H1 (cell line): ENCODE data around the gene DENND1A. TPM values are rescaled to one million over a fixed set of nuclear protein-coding genes. Genes with fewer than 3 reads are reported as not detected.

Source experiments
- CTCF ChIA-PET: fragments of 300-600 bp; sonication (Branson Sonifier 250); formaldehyde crosslinking; loops from one replicate; lab custom pipeline; 2021; ENCODE audit not compliant: partially characterized antibody; lab: Charles Lee
- POLR2A ChIA-PET: fragments of 300-600 bp; sonication (Branson Sonifier 250); formaldehyde crosslinking; loops from one replicate; lab custom pipeline; 2021; ENCODE audit warnings: inconsistent platforms; ENCODE audit not compliant: partially characterized antibody; lab: Charles Lee
- DNase-seq, 2 experiments: peaks; one replicate each; pipeline versions ENCODE4 v3.0.0 to v3.0.0-alpha.2; 2010 to 2022; ENCODE audit warnings: low spot score in 2 of 2, low read depth in 1 of 2, mixed read lengths in 1 of 2
- FAIRE-seq: peaks from 2 replicates; lab custom pipeline; 2011; peaks lifted over from hg19 to GRCh38; lab: Jason Lieb, UNC
- H2AFZ ChIP-seq: 2 replicates; pipeline ENCODE4 v1.8.1; 2012; ENCODE audit warnings: low read length, inconsistent platforms
- H2AK5ac ChIP-seq: 2 replicates; pipeline ENCODE4 v1.6.1; 2013; ENCODE audit warnings: low read depth, low read length
- H2BK120ac ChIP-seq: replicated peaks from 2 replicates; pipeline ENCODE3; 2013; ENCODE audit warnings: low read depth, low read length, inconsistent platforms
- H2BK12ac ChIP-seq: 2 replicates; pipeline ENCODE4 v1.6.1; 2013; ENCODE audit warnings: low read depth, low read length
- H2BK15ac ChIP-seq: 2 replicates; pipeline ENCODE4 v1.6.1; 2013; ENCODE audit warnings: low read length
- H2BK20ac ChIP-seq: 2 replicates; pipeline ENCODE4 v1.6.1; 2013; ENCODE audit warnings: low read length
- H2BK5ac ChIP-seq: 2 replicates; pipeline ENCODE4 v1.6.1; 2013; ENCODE audit warnings: low read depth, low read length
- H3K14ac ChIP-seq: 2 replicates; pipeline ENCODE4 v1.6.1; 2013; ENCODE audit warnings: inconsistent platforms; ENCODE audit not compliant: insufficient read length
- H3K18ac ChIP-seq: 2 replicates; pipeline ENCODE4 v1.6.1; 2013; ENCODE audit warnings: low read length; ENCODE audit errors: extremely low read depth
- H3K23ac ChIP-seq: 2 replicates; pipeline ENCODE4 v1.6.1; 2013; ENCODE audit warnings: inconsistent platforms; ENCODE audit not compliant: insufficient read length
- H3K23me2 ChIP-seq: 2 replicates; pipeline ENCODE4 v1.6.1; 2013; ENCODE audit warnings: low read depth, low read length
- H3K27ac ChIP-seq: 2 replicates; pipeline ENCODE4 v1.6.1; 2011; ENCODE audit warnings: low read depth, low read length, inconsistent platforms
- H3K27me3 ChIP-seq, 4 experiments: replicated peaks in 1 of 4; 1 replicate in 1 of 4; 2 replicates in 3 of 4; pipeline versions ENCODE4 v1.6.1 to v1.8.1; 2011 to 2013; ENCODE audit warnings: low read length in 3 of 4, mild to moderate bottlenecking in 3 of 4, inconsistent platforms in 2 of 4, mixed read lengths in 2 of 4, moderate library complexity in 1 of 4; ENCODE audit not compliant: control insufficient read depth in 3 of 4, insufficient read depth in 3 of 4; ENCODE audit errors: extremely low read depth in 1 of 4
- H3K36me3 ChIP-seq, 4 experiments: 2 replicates each; pipeline versions ENCODE4 v1.6.1 to v1.8.1; 2011 to 2013; ENCODE audit warnings: mild to moderate bottlenecking in 4 of 4, low read length in 3 of 4, moderate library complexity in 2 of 4, control low read depth in 1 of 4, inconsistent platforms in 1 of 4; ENCODE audit not compliant: insufficient read depth in 4 of 4, control insufficient read depth in 2 of 4
- H3K4ac ChIP-seq: replicated peaks from 2 replicates; pipeline ENCODE3; 2013; ENCODE audit warnings: low read length, low read depth, mixed read lengths, inconsistent platforms; ENCODE audit not compliant: insufficient read length
- H3K4me1 ChIP-seq, 4 experiments: replicated peaks in 1 of 4; 1 replicate in 1 of 4; 2 replicates in 3 of 4; pipeline versions ENCODE4 v1.6.1 to v1.8.1; 2011 to 2013; ENCODE audit warnings: low read length in 3 of 4, inconsistent platforms in 2 of 4, mixed read lengths in 1 of 4; ENCODE audit not compliant: insufficient read depth in 4 of 4, control insufficient read depth in 3 of 4
- H3K4me2 ChIP-seq, 2 experiments: 2 replicates each; pipeline versions ENCODE4 v1.6.1 to v1.8.1; 2011 to 2013; ENCODE audit warnings: low read depth in 2 of 2, low read length in 2 of 2, control low read depth in 1 of 2, inconsistent platforms in 1 of 2, mild to moderate bottlenecking in 1 of 2; ENCODE audit not compliant: insufficient read depth in 1 of 2
- H3K4me3 ChIP-seq, 4 experiments: fragments of 200-600, 300-600 bp in 1 of 4; sonication (generic), shearing (Covaris generic), sonication (Bioruptor Twin) in 1 of 4; 2 replicates each; pipeline versions ENCODE4 v1.5.1 to v1.8.1; 2011 to 2016; ENCODE audit warnings: low read length in 4 of 4, low read depth in 3 of 4, control low read depth in 2 of 4, inconsistent platforms in 2 of 4, mild to moderate bottlenecking in 2 of 4, mixed read lengths in 1 of 4, moderate library complexity in 1 of 4; ENCODE audit not compliant: insufficient read depth in 2 of 4; ENCODE audit errors: extremely low read depth in 1 of 4
- H3K56ac ChIP-seq: replicated peaks from 2 replicates; pipeline ENCODE3; 2013; ENCODE audit warnings: low read depth, mild to moderate bottlenecking, mixed read lengths, low read length, inconsistent platforms; ENCODE audit not compliant: insufficient read length
- H3K79me1 ChIP-seq: 2 replicates; pipeline ENCODE4 v1.6.1; 2013; ENCODE audit warnings: low read depth, low read length, control low read depth
- H3K79me2 ChIP-seq, 2 experiments: 2 replicates each; pipeline versions ENCODE4 v1.6.1 to v1.8.1; 2012 to 2013; ENCODE audit warnings: low read length in 2 of 2, mild to moderate bottlenecking in 2 of 2, inconsistent platforms in 1 of 2; ENCODE audit not compliant: insufficient read depth in 2 of 2, control insufficient read depth in 1 of 2
- H3K9ac ChIP-seq, 4 experiments: replicated peaks in 1 of 4; 1 replicate in 1 of 4; 2 replicates in 3 of 4; pipeline versions ENCODE4 v1.6.1 to v1.8.1; 2011 to 2013; ENCODE audit warnings: low read depth in 3 of 4, low read length in 3 of 4, control low read depth in 2 of 4, mild to moderate bottlenecking in 2 of 4, moderate library complexity in 2 of 4, inconsistent platforms in 1 of 4; ENCODE audit errors: extremely low read depth in 1 of 4
- H3K9me3 ChIP-seq, 2 experiments: 2 replicates each; pipeline versions ENCODE4 v1.6.1 to v1.8.1; 2012 to 2013; ENCODE audit warnings: mild to moderate bottlenecking in 2 of 2, moderate library complexity in 2 of 2, control low read depth in 1 of 2, inconsistent platforms in 1 of 2, low read depth in 1 of 2, low read length in 1 of 2, mixed read lengths in 1 of 2; ENCODE audit not compliant: insufficient read depth in 2 of 2
- H4K20me1 ChIP-seq, 2 experiments: replicated peaks in 1 of 2; 2 replicates each; pipeline versions ENCODE3 to v1.8.1; 2011 to 2013; ENCODE audit warnings: inconsistent platforms in 2 of 2, low read length in 2 of 2, mild to moderate bottlenecking in 1 of 2; ENCODE audit not compliant: insufficient read depth in 2 of 2, control insufficient read depth in 1 of 2
- H4K5ac ChIP-seq: 2 replicates; pipeline ENCODE4 v1.6.1; 2013; ENCODE audit warnings: low read length, low read depth, mixed read lengths, inconsistent platforms; ENCODE audit not compliant: insufficient read length
- H4K8ac ChIP-seq: 2 replicates; pipeline ENCODE4 v1.8.0; 2013; ENCODE audit warnings: mild to moderate bottlenecking, moderate library complexity, low read length, inconsistent platforms; ENCODE audit not compliant: insufficient read depth; ENCODE audit errors: extremely low read depth
- H4K91ac ChIP-seq: replicated peaks from 2 replicates; pipeline ENCODE3; 2013; ENCODE audit warnings: low read length, mixed read lengths, inconsistent platforms; ENCODE audit not compliant: insufficient read length
- CHD1 ChIP-seq: IDR thresholded peaks from 2 replicates; pipeline ENCODE4 v1.6.1; 2012; ENCODE audit warnings: low read depth, low read length, improper control_type of control experiment
- GTF2F1 ChIP-seq: IDR thresholded peaks from 2 replicates; pipeline ENCODE4 v1.6.1; 2012; ENCODE audit warnings: low read depth, low read length, improper control_type of control experiment, borderline replicate concordance
- KDM5A ChIP-seq: fragments of 200-600 bp; IDR thresholded peaks from 2 replicates; pipeline ENCODE4 v1.7.1; 2012; ENCODE audit warnings: mild to moderate bottlenecking, low read length, inconsistent platforms, mixed read lengths
- RNF2 ChIP-seq: fragments of 200-900, 300-1000 bp; sonication (generic); IDR thresholded peaks from 2 replicates; pipeline ENCODE4 v1.7.1; 2016; ENCODE audit warnings: borderline replicate concordance, low read depth, mild to moderate bottlenecking, antibody characterized with exemption, low read length; ENCODE audit not compliant: poor library complexity, severe bottlenecking; ENCODE audit errors: missing control alignments
- TCF12 ChIP-seq: IDR thresholded peaks from 2 replicates; pipeline ENCODE4 v1.6.1; 2011; ENCODE audit warnings: low read depth, mild to moderate bottlenecking, low read length
- WGBS, 2 experiments: shearing (Covaris generic) in 1 of 2; methylation state at CpG; one replicate each; pipeline versions ENCODE4 v1.1.6 to v1.1.7; 2013 to 2015; ENCODE audit warnings: low lambda C conversion rate in 2 of 2, mixed read lengths in 2 of 2, inconsistent platforms in 1 of 2, low coverage in 1 of 2, missing lambda C conversion rate in 1 of 2; ENCODE audit not compliant: insufficient replicate concordance in 2 of 2, insufficient coverage in 1 of 2, insufficient read length in 1 of 2; ENCODE audit errors: extremely low coverage in 1 of 2, missing lambda C conversion rate in 1 of 2; 5-methylcytosine and 5-hydroxymethylcytosine counted together
- polyA plus RNA-seq, 7 experiments: library from polyadenylated mRNA; depleted of rRNA in 3 of 7; stranded (reverse) in 5 of 7; unstranded in 2 of 7; fragments of >200 nt in 5 of 7; fragments of 200-250 nt in 2 of 7; gene quantifications; 1 replicate in 5 of 7; 2 replicates in 1 of 7; 4 replicates in 1 of 7; pipeline versions ENCODE4 v1.2.1 to v1.2.3, GENCODE V29; 2011 to 2013; ENCODE audit warnings: missing spikeins in 2 of 7, mixed read lengths in 2 of 7
- total RNA-seq: library from RNA; stranded (reverse); fragmentation: NEBNext Ultra II Directional; extraction: Animal tissue kit (Norgen Biotek cat#: 25700); gene quantifications from 2 replicates; pipeline ENCODE4 v1.2.1, GENCODE V29; 2021
- TF ChIP-seq, protein P1 (sequence below): IDR thresholded peaks from 2 replicates; pipeline ENCODE4 v1.6.1; 2012; ENCODE audit warnings: inconsistent platforms
- TF ChIP-seq, protein P2 (sequence below), 3 experiments: IDR thresholded peaks; 1 replicate in 2 of 3; 2 replicates in 1 of 3; pipeline versions ENCODE4 v1.5.1 to v1.6.1; 2011; ENCODE audit warnings: low read length in 3 of 3, mild to moderate bottlenecking in 3 of 3, inconsistent platforms in 2 of 3, low read depth in 1 of 3, moderate library complexity in 1 of 3; ENCODE audit not compliant: insufficient read depth in 1 of 3; ENCODE audit errors: control extremely low read depth in 1 of 3

Gene DENND1A
- total and polyA plus RNA-seq, 2 of the 8 experiments (the other 6 are each of a cell fraction or from before 2014, with no cell fraction given), result 24.1 to 26.4 TPM

GRCh38 chr9:123365881-123366528 is 563.9 kb downstream of the DENND1A start:
- Histone ChIP-seq H3K23ac (no peak overlapping the region), H3K9me3 (no peaks in the 10 kb centered on the region), H2BK5ac (no peak overlapping the region; the same call in 1 of the 2 replicates), H4K8ac (no peak overlapping the region; the same call in 1 of the 2 replicates), H3K14ac (no peak overlapping the region), H3K79me1 (no peaks in the 10 kb centered on the region), H3K9ac (no peak overlapping the region), H3K56ac (no peak overlapping the region), H3K27me3 (peaks cover 0 to 3% (median 0%) of the 10 kb centered on the region in 4 experiments; a peak in 2 of 7 replicates), H3K4me3 (no peak overlapping the region), H4K91ac (peak overlapping the region; percentile 91), H2BK120ac (no peak overlapping the region), H2BK15ac (0 out of 2 replicates have a peak overlapping the region, but pooled peaks have one; percentile 81), H3K23me2 (no peaks in the 10 kb centered on the region), H3K18ac (no peak overlapping the region), H2AFZ (no peak overlapping the region), H3K4ac (peak overlapping the region; percentile 78), H2AK5ac (no peak overlapping the region), H3K4me1 (peaks cover 0 to 29% (median 17%) of the 10 kb centered on the region in 4 experiments; a peak in 6 of 7 replicates), H4K5ac (no peak overlapping the region), H3K27ac (no peak overlapping the region), H3K36me3 (peaks cover 0 to 3% (median 0%) of the 10 kb centered on the region in 4 experiments; a peak in 1 of 8 replicates), H2BK12ac (peak overlapping the region; percentile 55; the same call in 1 of the 2 replicates), H2BK20ac (no peak overlapping the region), H3K79me2 (no peaks in the 10 kb centered on the region), H3K4me2 (peak overlapping the region in 1 of 2 experiments; percentile 34; a peak in 1 of 4 replicates), H4K20me1 (peaks cover 0 to 6% of the 10 kb centered on the region in 2 experiments)
- WGBS, 2 experiments, result 63% methylated on average over 58 of the region's 67 CpGs; no CpG with 5 or more reads in 1 of the 2 experiments
- ChIA-PET POLR2A (interaction anchor here (1.0 to 2.0 kb wide), 5 partner anchors 9 to 16 kb away, joined by 3 to 6 read pairs (median 3); no protein-coding TSS in a partner anchor), CTCF (interaction anchor here (0.6 to 22.0 kb wide), 8 partner anchors 9 to 1076 kb away, joined by 3 to 668 read pairs (median 4); partner anchors contain the start of gene CRB2)
- FAIRE-seq (no peak), DNase-seq (peak in 1 of 2 experiments; percentile 36)
- TF ChIP-seq, protein P1, sequence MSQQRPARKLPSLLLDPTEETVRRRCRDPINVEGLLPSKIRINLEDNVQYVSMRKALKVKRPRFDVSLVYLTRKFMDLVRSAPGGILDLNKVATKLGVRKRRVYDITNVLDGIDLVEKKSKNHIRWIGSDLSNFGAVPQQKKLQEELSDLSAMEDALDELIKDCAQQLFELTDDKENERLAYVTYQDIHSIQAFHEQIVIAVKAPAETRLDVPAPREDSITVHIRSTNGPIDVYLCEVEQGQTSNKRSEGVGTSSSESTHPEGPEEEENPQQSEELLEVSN, result peak; percentile 56; the same call in 1 of the 2 replicates
- TF ChIP-seq, protein P2, sequence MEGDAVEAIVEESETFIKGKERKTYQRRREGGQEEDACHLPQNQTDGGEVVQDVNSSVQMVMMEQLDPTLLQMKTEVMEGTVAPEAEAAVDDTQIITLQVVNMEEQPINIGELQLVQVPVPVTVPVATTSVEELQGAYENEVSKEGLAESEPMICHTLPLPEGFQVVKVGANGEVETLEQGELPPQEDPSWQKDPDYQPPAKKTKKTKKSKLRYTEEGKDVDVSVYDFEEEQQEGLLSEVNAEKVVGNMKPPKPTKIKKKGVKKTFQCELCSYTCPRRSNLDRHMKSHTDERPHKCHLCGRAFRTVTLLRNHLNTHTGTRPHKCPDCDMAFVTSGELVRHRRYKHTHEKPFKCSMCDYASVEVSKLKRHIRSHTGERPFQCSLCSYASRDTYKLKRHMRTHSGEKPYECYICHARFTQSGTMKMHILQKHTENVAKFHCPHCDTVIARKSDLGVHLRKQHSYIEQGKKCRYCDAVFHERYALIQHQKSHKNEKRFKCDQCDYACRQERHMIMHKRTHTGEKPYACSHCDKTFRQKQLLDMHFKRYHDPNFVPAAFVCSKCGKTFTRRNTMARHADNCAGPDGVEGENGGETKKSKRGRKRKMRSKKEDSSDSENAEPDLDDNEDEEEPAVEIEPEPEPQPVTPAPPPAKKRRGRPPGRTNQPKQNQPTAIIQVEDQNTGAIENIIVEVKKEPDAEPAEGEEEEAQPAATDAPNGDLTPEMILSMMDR (IDR thresholded peaks at IDR 0.05; ENCODE audit: control extremely low read depth in 1 of 3, insufficient read depth in 1 of 3, low read depth in 1 of 3, low read length in 3 of 3), result peak in 1 of 3 experiments; percentile 33; a peak in 1 of 4 replicates
- TF ChIP-seq CHD1 (no peak), RNF2 (peak; percentile 34), TCF12 (peak; percentile 85; the same call in 1 of the 2 replicates), GTF2F1 (no peak), KDM5A (no peak)
